IPS-15b (cell line): ENCODE measurements around the gene GORASP2.
"Not testable (repeated sequence)": the region's sequence is repeated elsewhere in the genome, so short reads cannot be mapped to it uniquely, and the experiment has no call there.

Experiments
- H3K27me3 ChIP-seq: one replicate; pipeline ENCODE4 v1.6.1; 2013; ENCODE audit warnings: low read length; ENCODE audit not compliant: control insufficient read depth, insufficient read depth
- H3K36me3 ChIP-seq: one replicate; pipeline ENCODE4 v1.6.1; 2013; ENCODE audit warnings: low read length; ENCODE audit not compliant: control insufficient read depth, insufficient read depth
- H3K4me1 ChIP-seq: one replicate; pipeline ENCODE4 v1.6.1; 2013; ENCODE audit warnings: mild to moderate bottlenecking, low read length; ENCODE audit not compliant: control insufficient read depth, insufficient read depth
- H3K4me3 ChIP-seq: one replicate; pipeline ENCODE4 v1.5.1; 2013; ENCODE audit warnings: low read depth, low read length
- H3K9ac ChIP-seq: one replicate; pipeline ENCODE4 v1.6.1; 2013; ENCODE audit warnings: low read depth, mild to moderate bottlenecking, low read length
- H3K9me3 ChIP-seq: one replicate; pipeline ENCODE4 v1.6.1; 2013; ENCODE audit warnings: mild to moderate bottlenecking, low read length; ENCODE audit not compliant: control insufficient read depth, insufficient read depth

GORASP2 gene

DNA sequence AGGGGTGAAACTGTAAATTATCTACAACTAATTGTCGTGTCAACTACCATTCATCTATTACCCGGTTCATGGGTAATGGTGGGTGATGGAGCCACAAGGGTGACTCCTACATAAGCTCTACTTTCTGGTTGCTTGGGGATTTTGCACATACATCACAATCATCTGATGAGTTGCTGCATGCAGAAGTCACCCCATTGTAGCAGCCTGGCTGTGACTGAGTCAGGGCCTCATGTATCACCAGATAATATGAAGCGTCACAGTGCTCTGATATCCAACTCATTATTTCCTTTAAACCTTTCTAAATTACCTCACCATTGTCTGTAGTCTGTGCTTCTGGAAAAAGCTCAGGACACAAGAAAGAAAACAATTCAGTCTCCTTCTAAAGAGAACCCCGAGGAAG is 32.4 kb upstream of the GORASP2 start:
- Histone ChIP-seq H3K4me1 (no peaks in the 10 kb centered on the region), H3K9ac (no peak overlapping the region), H3K36me3 (no peaks in the 10 kb centered on the region), H3K27me3 (no peaks in the 10 kb centered on the region), H3K4me3 (no peak overlapping the region), H3K9me3 (no peaks in the 10 kb centered on the region)

DNA sequence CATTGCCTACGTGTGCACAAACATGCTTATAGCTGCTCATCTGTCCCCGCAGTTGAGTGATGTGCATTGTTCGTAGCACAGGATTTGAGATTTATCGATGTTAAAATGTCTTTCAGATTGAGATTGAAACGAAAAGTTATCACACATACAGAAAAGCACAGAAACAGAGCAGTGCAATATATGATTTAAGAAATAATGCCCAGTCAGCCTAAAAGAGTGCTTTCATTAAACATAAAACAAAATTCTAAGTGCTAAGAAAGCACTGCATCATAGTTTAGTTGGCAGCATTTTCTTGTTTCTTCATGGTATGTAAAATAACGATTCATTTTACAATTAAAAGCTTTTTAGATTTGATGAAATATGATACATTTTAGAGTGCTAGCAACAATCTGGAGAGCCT is 31.9 kb upstream of the GORASP2 start:
- Histone ChIP-seq H3K4me1 (no peaks in the 10 kb centered on the region), H3K9me3 (no peaks in the 10 kb centered on the region), H3K27me3 (no peaks in the 10 kb centered on the region), H3K9ac (no peak overlapping the region), H3K4me3 (no peak overlapping the region), H3K36me3 (no peaks in the 10 kb centered on the region)

DNA sequence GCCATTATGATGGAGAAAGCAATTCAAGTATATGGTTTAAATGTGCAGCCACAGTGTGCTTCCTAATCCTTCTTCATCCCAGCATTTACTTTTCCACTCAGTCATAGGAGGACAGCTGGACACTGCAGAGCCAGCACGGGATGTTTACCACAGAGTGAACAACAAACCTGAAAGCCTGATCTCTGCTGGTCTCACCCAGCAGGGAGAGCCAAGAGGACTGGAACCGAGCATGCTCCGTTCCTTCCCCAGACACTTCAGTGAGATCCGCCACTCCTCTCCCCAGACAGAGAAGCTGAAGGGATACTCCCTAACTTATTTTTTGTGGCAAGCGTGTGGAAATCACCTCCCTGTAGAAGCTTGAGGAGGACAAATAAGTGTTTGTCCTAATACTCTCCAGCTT is 23.2 kb upstream of the GORASP2 start:
- Histone ChIP-seq H3K4me3 (no peak overlapping the region), H3K9me3 (no peaks in the 10 kb centered on the region), H3K9ac (no peak overlapping the region), H3K36me3 (no peaks in the 10 kb centered on the region), H3K4me1 (no peaks in the 10 kb centered on the region), H3K27me3 (no peaks in the 10 kb centered on the region)

DNA sequence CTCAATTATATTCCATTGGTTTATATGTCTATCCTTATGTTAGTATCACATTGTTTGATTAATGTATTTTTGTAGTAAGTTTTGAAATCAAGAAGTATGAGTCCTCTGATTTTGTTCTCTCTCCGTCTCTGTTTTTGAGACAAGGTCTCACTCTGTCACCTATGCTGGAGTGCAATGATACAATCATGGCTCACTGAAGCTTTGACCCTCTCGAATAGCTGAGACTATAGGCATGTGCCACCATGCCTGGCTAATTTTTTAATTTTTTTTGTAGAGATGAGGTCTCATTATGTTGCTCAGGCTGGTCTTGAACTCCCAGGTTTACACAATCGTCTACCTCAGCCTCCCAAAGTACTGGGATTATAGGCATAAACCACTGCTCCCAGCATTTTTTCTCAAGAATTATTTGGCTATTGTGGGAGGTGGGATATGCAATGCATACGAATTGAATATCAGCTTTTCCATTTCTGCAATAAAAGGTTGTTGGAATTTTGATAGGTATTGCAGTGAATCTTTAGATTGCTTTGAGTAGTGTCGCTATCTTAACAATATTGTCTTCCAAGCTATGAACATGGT is 17.7 kb upstream of the GORASP2 start:
- H3K9ac ChIP-seq, result no peak overlapping the region
- no peak overlapping the region for H3K4me3 ChIP-seq
- H3K4me1 ChIP-seq, result no peaks in the 10 kb centered on the region
- no peaks in the 10 kb centered on the region for H3K36me3 ChIP-seq
- H3K27me3 ChIP-seq, result no peaks in the 10 kb centered on the region
- H3K9me3 ChIP-seq, result no peaks in the 10 kb centered on the region

DNA sequence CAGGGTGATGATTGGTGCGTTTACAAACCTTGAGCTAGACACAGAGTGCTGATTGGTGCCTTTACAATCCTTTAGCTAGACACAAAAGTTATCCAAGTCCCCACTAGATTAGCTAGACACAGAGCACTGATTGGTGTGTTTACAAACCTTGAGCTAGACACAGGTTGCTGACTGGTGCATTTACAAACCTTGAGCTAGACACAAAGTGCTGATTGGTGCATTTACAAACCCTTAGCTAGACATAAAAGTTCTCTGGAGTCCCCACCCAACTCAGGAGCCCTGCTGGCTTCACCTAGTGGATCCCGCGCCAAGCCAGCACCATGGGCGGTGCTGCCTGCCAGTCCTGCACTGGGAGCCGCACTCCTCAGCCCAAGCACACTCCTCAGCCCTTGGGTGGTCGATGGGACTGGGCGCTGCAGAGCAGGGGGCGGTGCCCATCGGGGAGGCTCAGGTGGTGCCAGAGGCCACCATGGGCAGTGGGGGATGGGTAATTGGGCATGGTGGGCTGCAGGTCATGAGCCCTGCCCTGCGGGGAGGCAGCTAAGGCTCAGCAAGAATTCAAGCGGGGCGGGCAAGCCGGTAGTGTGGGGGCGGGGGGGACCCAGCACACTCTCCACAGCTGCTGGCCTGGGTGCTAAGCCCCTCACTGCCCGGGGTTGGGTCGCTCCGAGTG is 13.9 kb upstream of the GORASP2 start:
- not testable (repeated sequence) for H3K9me3 ChIP-seq, H3K4me1 ChIP-seq, H3K9ac ChIP-seq

DNA sequence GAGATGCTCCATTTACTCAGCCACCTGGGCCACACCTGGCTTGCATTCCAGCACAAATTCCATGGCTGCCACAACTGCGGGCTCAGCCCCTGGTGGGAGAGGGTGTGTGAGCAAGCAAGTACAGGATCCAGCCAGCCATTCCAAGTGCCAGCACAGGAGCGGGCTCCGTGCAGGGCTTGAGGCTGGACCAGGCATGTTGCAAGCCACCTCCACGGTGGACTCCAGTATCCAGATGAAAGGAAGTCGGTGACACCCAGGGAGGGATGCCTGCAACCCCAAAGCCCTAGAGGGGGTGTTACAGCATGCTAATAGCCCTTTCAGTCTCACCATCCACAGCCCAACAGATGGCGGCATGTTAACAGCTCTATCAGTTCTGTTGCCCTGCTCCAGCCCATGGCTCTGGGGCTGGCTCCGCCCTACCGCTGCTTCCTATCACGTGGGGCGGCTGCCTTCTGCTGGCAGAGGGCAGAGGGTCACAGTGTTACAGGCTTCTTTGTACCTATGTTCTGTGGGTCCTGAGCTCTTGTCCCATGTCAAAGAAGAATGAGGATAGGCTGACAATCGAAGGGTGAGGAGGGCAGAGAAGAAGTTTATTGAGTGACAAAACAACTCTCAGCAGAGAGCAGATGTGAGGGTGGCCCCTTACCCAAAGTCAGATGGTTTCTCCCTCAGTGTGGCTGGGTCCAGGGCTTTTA is 11.7 kb upstream of the GORASP2 start:
- no peak overlapping the region for H3K4me3 ChIP-seq
- H3K9ac ChIP-seq, result no peak overlapping the region
- H3K27me3 ChIP-seq, result no peaks in the 10 kb centered on the region
- H3K36me3 ChIP-seq, result no peaks in the 10 kb centered on the region
- peaks cover 7% of the 10 kb centered on the region for H3K9me3 ChIP-seq
- no peaks in the 10 kb centered on the region for H3K4me1 ChIP-seq

More for the DNA sequence above, 13.9 kb upstream of the GORASP2 start:
- not testable (repeated sequence) for H3K27me3 ChIP-seq, H3K4me3 ChIP-seq, H3K36me3 ChIP-seq

DNA sequence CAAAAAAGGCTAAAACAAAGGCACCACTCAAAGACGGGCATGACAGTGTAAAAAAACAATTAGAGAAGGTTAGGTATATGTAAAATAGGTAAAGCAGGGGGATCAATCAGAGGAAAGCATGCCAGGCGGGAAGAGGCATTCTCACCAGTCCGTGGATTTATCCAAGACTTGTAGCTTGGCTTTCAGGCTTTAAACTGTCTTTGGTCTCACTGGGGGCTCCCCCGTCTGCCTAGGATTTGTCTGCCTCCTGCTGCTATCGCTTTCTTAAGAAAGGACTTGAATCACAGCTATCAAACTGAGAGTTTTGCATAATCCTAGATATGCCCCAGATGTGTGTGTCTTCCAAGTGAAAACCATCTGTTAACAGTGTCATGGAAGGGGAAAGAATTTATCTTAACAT is 11.1 kb upstream of the GORASP2 start:
- no peaks in the 10 kb centered on the region for H3K36me3 ChIP-seq
- H3K9ac ChIP-seq, result no peak overlapping the region
- peaks cover 7% of the 10 kb centered on the region for H3K9me3 ChIP-seq
- no peaks in the 10 kb centered on the region for H3K27me3 ChIP-seq
- H3K4me3 ChIP-seq, result no peak overlapping the region
- H3K4me1 ChIP-seq, result no peaks in the 10 kb centered on the region

DNA sequence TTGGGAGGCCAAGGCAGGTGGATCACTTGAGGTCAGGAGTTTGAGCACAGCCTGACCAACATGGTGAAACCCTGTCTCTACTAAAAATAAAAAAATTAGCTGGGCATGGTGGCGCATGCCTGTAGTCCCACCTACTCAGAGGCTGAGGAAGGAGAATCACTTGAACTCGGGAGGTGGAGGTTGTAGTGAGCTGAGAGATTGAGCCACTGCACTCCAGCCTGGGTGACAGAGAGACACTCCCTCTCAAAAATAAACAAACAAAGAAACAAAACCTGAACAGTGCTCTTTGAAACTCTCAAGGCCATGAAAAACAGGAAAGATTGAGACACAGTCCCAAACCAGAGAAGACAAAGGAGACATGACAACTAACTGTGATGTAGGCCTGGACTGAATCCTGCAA is 7.2 kb upstream of the GORASP2 start:
- H3K9ac ChIP-seq, H3K36me3 ChIP-seq, H3K27me3 ChIP-seq, H3K9me3 ChIP-seq, H3K4me1 ChIP-seq, H3K4me3 ChIP-seq: not testable (repeated sequence)

DNA sequence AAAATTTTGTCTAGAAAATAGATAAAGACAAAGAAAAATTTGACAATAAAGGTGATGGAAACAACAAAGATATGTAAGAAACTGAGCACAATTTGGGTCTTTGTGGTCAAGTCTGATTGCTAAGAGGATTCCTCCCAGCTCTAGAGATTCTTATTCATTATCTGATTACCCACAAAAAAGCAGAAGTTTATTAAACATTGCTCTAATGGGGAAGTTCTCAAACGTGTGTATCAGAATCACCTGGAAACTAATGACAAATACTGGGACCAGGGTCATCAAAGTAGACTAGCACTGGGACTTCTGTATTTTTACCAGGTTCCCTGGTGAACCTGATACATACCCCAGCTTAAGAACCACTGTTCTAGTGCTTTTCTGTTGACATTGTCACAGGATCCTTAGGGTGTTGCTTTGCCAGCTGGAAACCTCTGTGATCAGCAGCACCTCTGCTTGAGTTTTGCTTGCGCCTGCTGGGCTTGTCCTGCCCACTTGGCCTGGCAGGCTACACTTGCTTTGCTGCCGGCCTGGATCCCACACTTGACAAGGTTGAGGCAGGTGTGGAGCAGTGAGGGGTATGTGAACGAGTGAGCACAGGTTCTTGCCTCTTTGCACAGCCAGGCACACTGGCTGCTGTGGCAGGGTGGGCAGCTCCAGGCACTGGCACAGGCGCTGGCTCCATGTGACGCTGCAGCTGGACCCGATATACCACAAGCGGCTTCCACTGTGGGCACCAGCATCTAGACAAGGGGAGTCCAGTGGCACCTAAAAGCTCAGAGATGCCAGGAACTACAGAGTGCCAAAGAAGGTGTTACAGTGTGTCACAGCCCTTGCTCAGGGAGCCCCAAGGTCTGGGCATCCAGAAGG is 6.2 kb upstream of the GORASP2 start:
- H3K27me3 ChIP-seq, result no peaks in the 10 kb centered on the region
- H3K9me3 ChIP-seq, result peaks cover 3% of the 10 kb centered on the region
- no peaks in the 10 kb centered on the region for H3K36me3 ChIP-seq
- H3K9ac ChIP-seq, result no peak overlapping the region
- no peaks in the 10 kb centered on the region for H3K4me1 ChIP-seq
- no peak overlapping the region for H3K4me3 ChIP-seq

DNA sequence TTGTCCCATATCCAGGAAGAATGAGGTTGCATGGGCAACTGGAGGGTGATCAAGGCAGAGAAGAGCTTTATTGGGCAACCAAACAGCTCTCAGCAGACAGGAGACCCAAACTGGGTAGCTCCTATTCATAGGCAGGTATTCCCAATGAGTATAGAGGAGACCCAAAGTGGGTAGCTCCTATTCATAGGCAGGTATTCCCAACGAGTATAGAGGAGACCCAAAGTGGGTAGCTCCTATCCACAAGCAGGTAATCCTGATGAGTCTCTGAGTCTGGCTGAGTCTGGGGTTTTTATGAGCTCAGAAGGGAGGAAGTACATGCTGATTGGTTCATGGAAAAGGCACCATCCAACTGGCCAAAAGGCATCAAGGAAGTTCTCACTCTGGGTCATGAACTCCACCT is 5.3 kb upstream of the GORASP2 start:
- no peaks in the 10 kb centered on the region for H3K36me3 ChIP-seq
- no peak overlapping the region for H3K4me3 ChIP-seq
- no peaks in the 10 kb centered on the region for H3K9me3 ChIP-seq
- H3K9ac ChIP-seq, result no peak overlapping the region
- H3K4me1 ChIP-seq, result peaks cover 4% of the 10 kb centered on the region
- no peaks in the 10 kb centered on the region for H3K27me3 ChIP-seq

DNA sequence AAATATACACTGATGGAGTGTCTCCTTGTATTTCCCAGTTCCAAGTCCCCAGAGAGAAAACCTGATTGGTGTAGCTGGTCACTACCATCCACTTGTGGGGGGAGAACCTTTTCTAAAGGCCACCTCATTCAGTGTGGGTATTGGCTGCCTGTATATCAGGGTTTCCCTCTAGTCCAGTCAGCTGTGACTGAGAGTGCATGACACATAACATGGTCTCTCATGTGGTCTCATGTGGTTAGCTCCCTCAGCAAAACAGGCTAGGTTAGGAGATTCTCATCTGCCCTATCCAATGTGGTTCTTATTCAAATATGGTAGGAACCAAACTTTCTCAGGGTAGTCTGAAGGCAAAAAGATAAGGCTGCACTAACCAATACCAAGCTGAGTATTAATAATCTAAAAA is 4.1 kb upstream of the GORASP2 start:
- Histone ChIP-seq H3K4me1 (peaks cover 4% of the 10 kb centered on the region), H3K4me3 (no peak overlapping the region), H3K27me3 (no peaks in the 10 kb centered on the region), H3K9me3 (no peaks in the 10 kb centered on the region), H3K36me3 (no peaks in the 10 kb centered on the region), H3K9ac (no peak overlapping the region)
